Measurements from ENCODE around the gene NDUFA12.

DNA sequence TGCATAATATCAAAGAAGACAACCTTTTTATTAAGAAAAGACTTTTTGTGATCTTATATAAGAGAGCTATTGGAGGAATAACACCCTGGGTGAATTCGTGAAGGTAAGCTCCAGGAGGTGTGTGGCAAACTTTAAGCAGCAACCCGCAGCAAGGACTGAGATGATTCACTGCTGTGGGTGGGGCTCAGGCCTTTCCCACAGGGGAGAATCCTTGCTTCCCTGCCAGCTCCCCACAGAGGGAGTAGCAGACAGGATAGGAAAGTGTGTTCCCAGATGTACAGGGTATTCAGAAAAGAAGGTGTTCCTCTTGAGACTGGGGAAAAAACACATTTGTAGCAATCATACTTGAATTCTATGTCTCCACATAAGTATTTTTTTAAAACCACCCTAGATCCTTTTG is 9.2 kb downstream of the NDUFA12 start:
- TF ChIP-seq BHLHE40 (IDR thresholded peaks at IDR 0.05; ENCODE audit: borderline replicate concordance) (no peak), SP1 (IDR thresholded peaks at IDR 0.05) (no peak), ZNF384 (IDR thresholded peaks at IDR 0.05) (no peak), ARNT (IDR thresholded peaks at IDR 0.05) (no peak), TARDBP (IDR thresholded peaks at IDR 0.05) (no peak)

Data from HEK293T (cell line).